OCI-LY1 (cell line): ENCODE results near the gene SOCS4.

Experiments
- EZH2 ChIP-seq: fragments of 200-600 bp; sonication (generic), shearing (Covaris generic); IDR thresholded peaks from 2 replicates; pipeline ENCODE4 v1.8.0; 2017; ENCODE audit warnings: borderline replicate concordance, mixed run types, mild to moderate bottlenecking, antibody characterized with exemption, low read length, moderate library complexity, mixed read lengths
- TF ChIP-seq, protein P1 (sequence below): fragments of 200-600 bp; sonication (generic), shearing (Covaris generic); IDR thresholded peaks from 2 replicates; pipeline ENCODE4 v1.5.1; 2017; ENCODE audit warnings: mild to moderate bottlenecking, antibody characterized with exemption, low read length, moderate library complexity, mixed read lengths

DNA sequence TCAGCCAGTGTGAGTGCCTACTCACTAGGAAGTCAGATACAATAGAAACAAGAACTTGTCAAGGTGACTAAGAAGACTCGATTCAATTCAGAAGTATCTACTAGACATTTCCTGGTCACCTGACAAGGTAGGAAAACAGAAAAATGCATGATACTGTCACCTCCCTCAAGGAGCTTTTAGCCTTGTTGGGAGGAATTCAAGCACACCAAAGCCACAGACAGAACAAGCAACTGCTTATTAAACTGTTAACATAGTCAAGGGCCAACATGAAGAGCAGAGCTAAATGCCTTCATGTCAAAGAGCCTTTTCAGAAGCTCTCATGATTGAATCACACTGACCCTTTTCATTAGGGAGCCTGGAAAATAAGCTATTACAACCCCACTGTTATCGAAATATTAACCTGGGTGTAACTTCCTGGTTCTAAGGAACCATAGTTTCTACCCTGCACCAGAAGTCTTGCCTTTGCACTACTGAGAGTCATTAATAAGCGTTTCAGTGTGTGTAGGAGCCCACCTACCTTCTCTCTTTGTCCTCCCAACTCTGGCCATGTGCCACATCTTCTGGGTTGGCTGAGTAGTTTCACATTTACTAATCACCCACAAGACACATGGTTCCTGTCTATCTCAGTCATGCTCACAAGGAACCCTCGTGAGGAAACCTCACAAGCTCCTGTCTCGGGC lies 71.0 kb downstream of the SOCS4 start:
- TF ChIP-seq, protein P1, sequence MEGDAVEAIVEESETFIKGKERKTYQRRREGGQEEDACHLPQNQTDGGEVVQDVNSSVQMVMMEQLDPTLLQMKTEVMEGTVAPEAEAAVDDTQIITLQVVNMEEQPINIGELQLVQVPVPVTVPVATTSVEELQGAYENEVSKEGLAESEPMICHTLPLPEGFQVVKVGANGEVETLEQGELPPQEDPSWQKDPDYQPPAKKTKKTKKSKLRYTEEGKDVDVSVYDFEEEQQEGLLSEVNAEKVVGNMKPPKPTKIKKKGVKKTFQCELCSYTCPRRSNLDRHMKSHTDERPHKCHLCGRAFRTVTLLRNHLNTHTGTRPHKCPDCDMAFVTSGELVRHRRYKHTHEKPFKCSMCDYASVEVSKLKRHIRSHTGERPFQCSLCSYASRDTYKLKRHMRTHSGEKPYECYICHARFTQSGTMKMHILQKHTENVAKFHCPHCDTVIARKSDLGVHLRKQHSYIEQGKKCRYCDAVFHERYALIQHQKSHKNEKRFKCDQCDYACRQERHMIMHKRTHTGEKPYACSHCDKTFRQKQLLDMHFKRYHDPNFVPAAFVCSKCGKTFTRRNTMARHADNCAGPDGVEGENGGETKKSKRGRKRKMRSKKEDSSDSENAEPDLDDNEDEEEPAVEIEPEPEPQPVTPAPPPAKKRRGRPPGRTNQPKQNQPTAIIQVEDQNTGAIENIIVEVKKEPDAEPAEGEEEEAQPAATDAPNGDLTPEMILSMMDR, result no peak
- no peak for TF ChIP-seq EZH2
